ENCODE results near the gene AP3S2.
"Not testable (repeated sequence)": the region's sequence is repeated elsewhere in the genome, so short reads cannot be mapped to it uniquely, and the experiment has no call there.

Gene AP3S2

GRCh38 chr15:89785774-89786140, 108.0 kb downstream of the AP3S2 start:
- Mint-ChIP-seq H3K27ac (no peak overlapping the region), H3K4me1 (ENCODE audit: low read depth) (peaks cover 14% of the 10 kb centered on the region), H3K36me3 (ENCODE audit: low read depth) (no peaks in the 10 kb centered on the region), H3K9me3 (peaks cover 9% of the 10 kb centered on the region), H3K27me3 (ENCODE audit: low read depth) (no peaks in the 10 kb centered on the region), H3K4me3 (no peak overlapping the region)

GRCh38 chr15:89785064-89785773, 108.6 kb downstream of the AP3S2 start:
- Mint-ChIP-seq H3K27ac (no peak overlapping the region), H3K4me3 (no peak overlapping the region), H3K4me1 (ENCODE audit: low read depth) (peaks cover 19% of the 10 kb centered on the region), H3K9me3 (peaks cover 9% of the 10 kb centered on the region), H3K27me3 (ENCODE audit: low read depth) (no peaks in the 10 kb centered on the region), H3K36me3 (ENCODE audit: low read depth) (no peaks in the 10 kb centered on the region)

GRCh38 chr15:89784686-89784960, 109.2 kb downstream of the AP3S2 start:
- H3K27me3 Mint-ChIP-seq (ENCODE audit: low read depth) = no peaks in the 10 kb centered on the region
- H3K4me1 Mint-ChIP-seq (ENCODE audit: low read depth) = peaks cover 19% of the 10 kb centered on the region
- H3K9me3 Mint-ChIP-seq = peaks cover 9% of the 10 kb centered on the region
- H3K27ac Mint-ChIP-seq = no peak overlapping the region
- H3K36me3 Mint-ChIP-seq (ENCODE audit: low read depth) = no peaks in the 10 kb centered on the region
- no peak overlapping the region for H3K4me3 Mint-ChIP-seq

- peaks cover 9% of the 10 kb centered on the region for H3K9me3 Mint-ChIP-seq
- no peaks in the 10 kb centered on the region for H3K36me3 Mint-ChIP-seq (ENCODE audit: low read depth)
- peaks cover 19% of the 10 kb centered on the region for H3K4me1 Mint-ChIP-seq (ENCODE audit: low read depth)
- H3K27me3 Mint-ChIP-seq (ENCODE audit: low read depth) = no peaks in the 10 kb centered on the region
- H3K4me3 Mint-ChIP-seq = no peak overlapping the region
- H3K27ac Mint-ChIP-seq = no peak overlapping the region
Observed at GRCh38 chr15:89783861-89784685, 109.7 kb downstream of the AP3S2 start.

- no peak overlapping the region for H3K27ac Mint-ChIP-seq
- peaks cover 9% of the 10 kb centered on the region for H3K9me3 Mint-ChIP-seq
- H3K36me3 Mint-ChIP-seq (ENCODE audit: low read depth) = no peaks in the 10 kb centered on the region
- H3K27me3 Mint-ChIP-seq (ENCODE audit: low read depth) = no peaks in the 10 kb centered on the region
- H3K4me1 Mint-ChIP-seq (ENCODE audit: low read depth) = peaks cover 19% of the 10 kb centered on the region
- no peak overlapping the region for H3K4me3 Mint-ChIP-seq
Observed at GRCh38 chr15:89783111-89783860, 110.5 kb downstream of the AP3S2 start.

DNA sequence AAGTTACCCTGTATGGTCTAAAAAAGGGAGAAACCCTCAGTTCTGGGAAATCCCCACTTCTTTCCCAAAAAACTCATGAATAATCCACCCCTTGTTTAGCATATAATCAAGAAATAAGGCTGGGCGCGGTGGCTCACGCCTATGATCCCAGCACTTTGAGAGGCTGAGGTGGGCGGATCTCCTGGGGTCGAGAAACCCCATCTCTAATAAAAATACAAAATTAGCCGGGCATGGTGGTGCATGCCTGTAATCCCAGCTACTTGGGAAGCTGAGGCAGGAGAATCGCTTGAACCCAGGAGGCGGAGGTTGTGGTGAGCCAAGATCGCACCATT, 111.2 kb downstream of the AP3S2 start:
- H3K36me3 Mint-ChIP-seq (ENCODE audit: low read depth); H3K27ac Mint-ChIP-seq; H3K4me3 Mint-ChIP-seq; H3K9me3 Mint-ChIP-seq; H3K27me3 Mint-ChIP-seq (ENCODE audit: low read depth): not testable (repeated sequence)
- peaks cover 19% of the 10 kb centered on the region for H3K4me1 Mint-ChIP-seq (ENCODE audit: low read depth)

- peaks cover 19% of the 10 kb centered on the region for H3K4me1 Mint-ChIP-seq (ENCODE audit: low read depth)
- H3K27ac Mint-ChIP-seq = no peak overlapping the region
- no peaks in the 10 kb centered on the region for H3K36me3 Mint-ChIP-seq (ENCODE audit: low read depth)
- no peak overlapping the region for H3K4me3 Mint-ChIP-seq
- H3K27me3 Mint-ChIP-seq (ENCODE audit: low read depth) = peaks cover 5% of the 10 kb centered on the region
- H3K9me3 Mint-ChIP-seq = no peaks in the 10 kb centered on the region
Observed at GRCh38 chr15:89781891-89782618, 111.7 kb downstream of the AP3S2 start.

DNA sequence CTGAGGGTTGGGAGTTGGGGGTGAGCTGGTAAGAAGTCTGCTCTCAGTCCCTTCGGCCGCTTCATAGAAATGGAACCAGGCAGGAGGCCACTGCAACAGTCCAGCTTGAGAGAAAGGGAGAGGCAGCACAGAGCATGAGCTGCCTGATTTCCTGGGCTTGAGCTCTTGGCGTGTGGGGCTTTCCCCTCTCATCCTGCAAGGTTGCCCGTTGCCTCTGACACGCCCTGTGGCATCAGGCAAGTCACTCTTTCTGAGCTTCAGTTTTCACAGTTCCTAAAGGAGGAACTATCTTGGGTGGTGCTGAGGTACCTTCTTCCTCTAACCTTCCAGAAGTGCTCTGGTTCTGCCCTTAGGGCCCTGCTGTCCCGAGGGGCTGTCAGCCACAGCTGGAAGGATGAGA, 112.7 kb downstream of the AP3S2 start:
- Mint-ChIP-seq H3K4me3 (no peak overlapping the region), H3K9me3 (no peaks in the 10 kb centered on the region), H3K4me1 (ENCODE audit: low read depth) (peaks cover 19% of the 10 kb centered on the region), H3K27ac (no peak overlapping the region), H3K36me3 (ENCODE audit: low read depth) (no peaks in the 10 kb centered on the region), H3K27me3 (ENCODE audit: low read depth) (peaks cover 5% of the 10 kb centered on the region)

DNA sequence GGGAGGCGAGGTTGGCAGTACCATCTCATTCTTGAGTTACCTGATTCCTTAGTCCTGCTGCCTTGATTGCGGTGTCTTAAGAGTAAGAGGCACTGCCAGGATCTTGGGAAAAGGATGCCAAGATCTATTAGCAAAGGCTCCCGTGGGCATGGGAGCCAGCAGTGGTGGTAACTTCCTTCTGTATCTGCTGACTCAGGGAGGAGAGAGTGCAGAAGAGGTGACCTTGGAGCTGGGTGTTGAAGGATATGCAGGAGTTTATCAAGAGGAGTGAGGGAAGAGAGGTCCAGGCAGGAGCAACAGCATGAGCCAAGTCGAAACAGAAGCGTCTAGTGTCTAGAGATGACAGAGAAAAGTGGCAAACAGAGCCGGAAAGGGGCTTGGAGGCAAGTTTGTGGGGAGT, 113.2 kb downstream of the AP3S2 start:
- H3K27ac Mint-ChIP-seq = no peak overlapping the region
- no peaks in the 10 kb centered on the region for H3K9me3 Mint-ChIP-seq
- H3K27me3 Mint-ChIP-seq (ENCODE audit: low read depth) = peaks cover 5% of the 10 kb centered on the region
- H3K4me3 Mint-ChIP-seq = peak overlapping the region; percentile 29
- peaks cover 19% of the 10 kb centered on the region for H3K4me1 Mint-ChIP-seq (ENCODE audit: low read depth)
- H3K36me3 Mint-ChIP-seq (ENCODE audit: low read depth) = no peaks in the 10 kb centered on the region
